ENCODE measurements around the gene C1GALT1.

DNA sequence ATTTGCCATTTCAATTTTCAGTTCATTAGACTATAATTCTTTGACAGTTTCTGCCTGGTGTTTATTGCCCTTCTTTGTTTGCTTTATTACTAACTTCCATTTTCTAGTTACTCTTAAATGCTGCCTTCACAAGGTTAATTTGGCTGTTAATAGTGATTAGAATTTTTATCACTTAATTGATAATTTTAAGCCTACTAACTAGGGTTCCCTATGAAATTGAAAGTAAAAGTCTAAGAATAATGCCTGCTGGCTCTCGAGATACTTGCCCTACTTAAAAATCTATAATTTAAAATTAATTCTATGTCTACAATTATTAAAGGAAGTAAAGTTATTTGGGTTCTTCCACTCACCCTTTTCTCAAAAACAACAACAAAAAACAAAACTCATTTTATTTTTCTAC lies 65.3 kb downstream of the C1GALT1 start:
- TF ChIP-seq, protein P1, sequence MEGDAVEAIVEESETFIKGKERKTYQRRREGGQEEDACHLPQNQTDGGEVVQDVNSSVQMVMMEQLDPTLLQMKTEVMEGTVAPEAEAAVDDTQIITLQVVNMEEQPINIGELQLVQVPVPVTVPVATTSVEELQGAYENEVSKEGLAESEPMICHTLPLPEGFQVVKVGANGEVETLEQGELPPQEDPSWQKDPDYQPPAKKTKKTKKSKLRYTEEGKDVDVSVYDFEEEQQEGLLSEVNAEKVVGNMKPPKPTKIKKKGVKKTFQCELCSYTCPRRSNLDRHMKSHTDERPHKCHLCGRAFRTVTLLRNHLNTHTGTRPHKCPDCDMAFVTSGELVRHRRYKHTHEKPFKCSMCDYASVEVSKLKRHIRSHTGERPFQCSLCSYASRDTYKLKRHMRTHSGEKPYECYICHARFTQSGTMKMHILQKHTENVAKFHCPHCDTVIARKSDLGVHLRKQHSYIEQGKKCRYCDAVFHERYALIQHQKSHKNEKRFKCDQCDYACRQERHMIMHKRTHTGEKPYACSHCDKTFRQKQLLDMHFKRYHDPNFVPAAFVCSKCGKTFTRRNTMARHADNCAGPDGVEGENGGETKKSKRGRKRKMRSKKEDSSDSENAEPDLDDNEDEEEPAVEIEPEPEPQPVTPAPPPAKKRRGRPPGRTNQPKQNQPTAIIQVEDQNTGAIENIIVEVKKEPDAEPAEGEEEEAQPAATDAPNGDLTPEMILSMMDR (IDR thresholded peaks at IDR 0.05), result no peak
- no peak for TF ChIP-seq POLR2AphosphoS5 (IDR thresholded peaks at IDR 0.05; ENCODE audit: low read depth, low read length)
- TF ChIP-seq SIN3A (IDR thresholded peaks at IDR 0.05; ENCODE audit: borderline replicate concordance, insufficient read depth, low read depth, low read length), result no peak
